Measurements from ENCODE around the gene ARHGAP1. TPM values are rescaled to one million over a fixed set of nuclear protein-coding genes. Genes with fewer than 3 reads are reported as not detected.

Gene ARHGAP1
- total and polyA plus RNA-seq, 2 of the 13 experiments (the other 11 are each of a cell fraction or from before 2014, with no cell fraction given): 18.6 to 30.3 TPM

- no peaks in the 10 kb centered on the region for H4K20me1 ChIP-seq (ENCODE audit: insufficient read depth, low read length)
- H3K9ac ChIP-seq (ENCODE audit: insufficient read depth, low read depth, low read length): peak overlapping the region; percentile 98
- 0% methylated on average over 21 of the region's 29 CpGs for WGBS (ENCODE audit: low lambda C conversion rate)
- peak; percentile 7; the same call in 2 of the 3 replicates for ATAC-seq
- peak overlapping the region; percentile 97 for H3K27ac ChIP-seq (ENCODE audit: extremely low read length, insufficient read depth, low read length)
- in situ Hi-C loops (cut with HindIII; ENCODE audit: extremely low pct_ligation_motif_present, low pct_unique_long_range_greater_than_20kb) (no loop called here), intact Hi-C loops (cut with micrococcal nuclease; ENCODE audit: unreplicated experiment) (no loop called here)
- DNase-seq (ENCODE audit: low spot score): no peak
- no peaks in the 10 kb centered on the region; a peak in 1 of 5 replicates for H3K27me3 ChIP-seq (ENCODE audit: control insufficient read depth in 1 of 2, insufficient read depth in 2 of 2, low read length in 2 of 2)
- H3K36me3 ChIP-seq (replicated peaks in 1 of 2; ENCODE audit: control insufficient read depth in 1 of 2, insufficient read depth in 2 of 2, low read length in 2 of 2): peaks cover 25 to 37% of the 10 kb centered on the region in 2 experiments
- ChIA-PET CTCF (ENCODE audit: low intra/inter-chr PET ratio, low total read pairs) (interaction anchor here (0.7 kb wide), 1 partner anchor 101 kb away, joined by 3 read pairs; no protein-coding TSS in a partner anchor), POLR2A (interaction anchor here (1.2 to 11.5 kb wide), 12 partner anchors 8 to 147 kb away, joined by 3 to 272 read pairs (median 10); partner anchors contain the start of gene F2)
- H3K9me3 ChIP-seq (ENCODE audit: low read length): no peaks in the 10 kb centered on the region
- FAIRE-seq: no peak
- H3K79me2 ChIP-seq (ENCODE audit: insufficient read depth, low read length): peaks cover 44% of the 10 kb centered on the region
- BruUV-seq (replicated peaks): TSS peak; percentile 78
- H2AFZ ChIP-seq (ENCODE audit: low read length): peak overlapping the region; percentile 95
- H3K4me2 ChIP-seq (ENCODE audit: low read depth, low read length): peak overlapping the region; percentile 73
- peak overlapping the region; percentile 83 to 99 (median 98) for H3K4me3 ChIP-seq (replicated peaks in 1 of 3; ENCODE audit: insufficient read depth in 1 of 3, low read depth in 2 of 3, low read length in 3 of 3)
- peaks cover 53% of the 10 kb centered on the region for H3K4me1 ChIP-seq (ENCODE audit: insufficient read depth, low read length)
- no peak for TF ChIP-seq ZNF530 (CRISPR knock-in tag; IDR thresholded peaks at IDR 0.05; ENCODE audit: low read depth)
- TF ChIP-seq ZNF446 (CRISPR knock-in tag; IDR thresholded peaks at IDR 0.05): peak; percentile 56; the same call in 1 of the 2 replicates
- TF ChIP-seq DMTF1 (CRISPR knock-in tag; IDR thresholded peaks at IDR 0.05): no peak
- no peak for TF ChIP-seq ZNF569 (CRISPR knock-in tag; IDR thresholded peaks at IDR 0.05; ENCODE audit: borderline replicate concordance)
- no peak for TF ChIP-seq ZNF350 (CRISPR knock-in tag; IDR thresholded peaks at IDR 0.05; ENCODE audit: borderline replicate concordance, low read depth)
- TF ChIP-seq REXO4 (CRISPR knock-in tag; IDR thresholded peaks at IDR 0.05; ENCODE audit: borderline replicate concordance): no peak
- TF ChIP-seq PHF5A (CRISPR knock-in tag; IDR thresholded peaks at IDR 0.05; ENCODE audit: low read depth, unreplicated experiment): no peak
- TF ChIP-seq MIXL1 (CRISPR knock-in tag; IDR thresholded peaks at IDR 0.05): no peak
- TF ChIP-seq POLR2AphosphoS5 (IDR thresholded peaks at IDR 0.05; ENCODE audit: low read depth, low read length): peak; percentile 51; the same call in 1 of the 2 replicates
- TF ChIP-seq ZNF878 (CRISPR knock-in tag; IDR thresholded peaks at IDR 0.05): no peak
- TF ChIP-seq, protein P1, sequence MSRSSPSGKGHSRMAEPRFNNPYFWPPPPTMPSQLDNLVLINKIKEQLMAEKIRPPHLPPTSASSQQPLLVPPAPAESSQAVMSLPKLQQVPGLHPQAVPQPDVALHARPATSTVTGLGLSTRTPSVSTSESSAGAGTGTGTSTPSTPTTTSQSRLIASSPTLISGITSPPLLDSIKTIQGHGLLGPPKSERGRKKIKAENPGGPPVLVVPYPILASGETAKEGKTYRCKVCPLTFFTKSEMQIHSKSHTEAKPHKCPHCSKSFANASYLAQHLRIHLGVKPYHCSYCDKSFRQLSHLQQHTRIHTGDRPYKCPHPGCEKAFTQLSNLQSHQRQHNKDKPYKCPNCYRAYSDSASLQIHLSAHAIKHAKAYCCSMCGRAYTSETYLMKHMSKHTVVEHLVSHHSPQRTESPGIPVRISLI (CRISPR knock-in tag; IDR thresholded peaks at IDR 0.05; ENCODE audit: borderline replicate concordance): no peak
- 0 out of 2 replicates have a peak, but pooled peaks have one; percentile 30 for TF ChIP-seq ZNF83 (CRISPR knock-in tag; IDR thresholded peaks at IDR 0.05; ENCODE audit: borderline replicate concordance)
- peak in 1 of 2 experiments; percentile 72; a peak in 2 of 4 replicates for TF ChIP-seq POLR2A (IDR thresholded peaks at IDR 0.05; ENCODE audit: insufficient read depth in 1 of 2, low read depth in 2 of 2, low read length in 2 of 2)
- TF ChIP-seq HOXD1 (CRISPR knock-in tag; IDR thresholded peaks at IDR 0.05): no peak
- peak; percentile 71 for TF ChIP-seq AGO2 (optimal IDR thresholded peaks at IDR 0.05; ENCODE audit: low read depth, low read length)
- peak; percentile 2 for TF ChIP-seq XRCC5 (optimal IDR thresholded peaks at IDR 0.05; ENCODE audit: low read length)
- TF ChIP-seq DZIP1 (CRISPR knock-in tag; IDR thresholded peaks at IDR 0.05): 0 out of 2 replicates have a peak, but pooled peaks have one; percentile 3
- TF ChIP-seq, protein P2, sequence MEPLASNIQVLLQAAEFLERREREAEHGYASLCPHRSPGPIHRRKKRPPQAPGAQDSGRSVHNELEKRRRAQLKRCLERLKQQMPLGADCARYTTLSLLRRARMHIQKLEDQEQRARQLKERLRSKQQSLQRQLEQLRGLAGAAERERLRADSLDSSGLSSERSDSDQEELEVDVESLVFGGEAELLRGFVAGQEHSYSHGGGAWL (CRISPR knock-in tag; IDR thresholded peaks at IDR 0.05): peak; percentile 7; the same call in 1 of the 2 replicates
Observed at GRCh38 chr11:46701078-46701654, 747 bp upstream of the ARHGAP1 start.

Measured in HepG2 (cell line).